Fibroblast of the aortic adventitia (primary cell): ENCODE results near the gene F2RL1. TPM values are rescaled to one million over a fixed set of nuclear protein-coding genes. Genes with fewer than 3 reads are reported as not detected.
"Not testable (repeated sequence)": the region's sequence is repeated elsewhere in the genome, so short reads cannot be mapped to it uniquely, and the experiment has no call there.

Experiments
- DNase-seq: peaks from one replicate; pipeline ENCODE4 v3.0.0-alpha.2; 2010; ENCODE audit warnings: low read depth
- H3K4me3 ChIP-seq: 2 replicates; pipeline ENCODE4 v1.5.1; 2011; ENCODE audit warnings: low read depth, mild to moderate bottlenecking, control low read depth, low read length, moderate library complexity
- CTCF ChIP-seq: IDR thresholded peaks from 2 replicates; pipeline ENCODE4 v1.5.1; 2011; ENCODE audit warnings: mild to moderate bottlenecking, low read length, control low read depth, inconsistent platforms; ENCODE audit not compliant: insufficient read depth
- total RNA-seq: library from RNA; depleted of rRNA; stranded (reverse); fragments of >200 nt; gene quantifications from 2 replicates; pipeline ENCODE4 v1.2.3, GENCODE V29; 2012; ENCODE audit warnings: low replicate concordance

Gene F2RL1
- total RNA-seq, 1 donor, result 35.1 TPM

GRCh38 chr5:76816110-76816831 is 2.6 kb upstream of the F2RL1 start:
- no peak overlapping the region for H3K4me3 ChIP-seq
- TF ChIP-seq CTCF, result no peak
- peak; percentile 54 for DNase-seq

GRCh38 chr5:76819851-76820525 is 1.2 kb downstream of the F2RL1 start:
- peak overlapping the region; percentile 75 for H3K4me3 ChIP-seq
- no peak for DNase-seq

GRCh38 chr5:76820526-76820890 is 1.7 kb downstream of the F2RL1 start:
- DNase-seq, result no peak
- no peak overlapping the region for H3K4me3 ChIP-seq
- no peak for TF ChIP-seq CTCF

More at GRCh38 chr5:76819851-76820525, 1.2 kb downstream of the F2RL1 start:
- TF ChIP-seq CTCF, result no peak

GRCh38 chr5:76821136-76821535 is 2.3 kb downstream of the F2RL1 start:
- TF ChIP-seq CTCF, result no peak
- no peak for DNase-seq
- no peak overlapping the region for H3K4me3 ChIP-seq

- DNase-seq, H3K4me3 ChIP-seq: not testable (repeated sequence)
Observed at GRCh38 chr5:76822105-76822731, 3.4 kb downstream of the F2RL1 start.

- DNase-seq, H3K4me3 ChIP-seq: not testable (repeated sequence)
Observed at GRCh38 chr5:76826416-76826815, 7.6 kb downstream of the F2RL1 start.

- DNase-seq, result peak; percentile 88
- H3K4me3 ChIP-seq, result no peak overlapping the region
- no peak for TF ChIP-seq CTCF
Observed at GRCh38 chr5:76831110-76831452, 12.3 kb downstream of the F2RL1 start.

- no peak for DNase-seq
- TF ChIP-seq CTCF, result peak; percentile 15
- H3K4me3 ChIP-seq, result no peak overlapping the region
Observed at GRCh38 chr5:76836181-76836580, 17.4 kb downstream of the F2RL1 start.
